NCI-H345 (cell line): ENCODE data around the gene LHFPL4.

Source experiments
- DNase-seq: peaks from one replicate; lab custom pipeline; 2025; lab: John Stamatoyannopoulos, UW

LHFPL4 gene

GRCh38 chr3:9473496-9474065 is 80.0 kb downstream of the LHFPL4 start:
- no peak for DNase-seq

- DNase-seq: no peak
Measured at GRCh38 chr3:9469986-9470385, 83.6 kb downstream of the LHFPL4 start.

- no peak for DNase-seq
Measured at GRCh38 chr3:9468460-9468859, 85.2 kb downstream of the LHFPL4 start.

GRCh38 chr3:9467451-9467850 is 86.2 kb downstream of the LHFPL4 start:
- no peak for DNase-seq

- no peak for DNase-seq
Measured at GRCh38 chr3:9455596-9456131, 98.0 kb downstream of the LHFPL4 start.

- no peak for DNase-seq
Measured at GRCh38 chr3:9452417-9452816, 101.2 kb downstream of the LHFPL4 start.

- DNase-seq: no peak
Measured at GRCh38 chr3:9450991-9451390, 102.6 kb downstream of the LHFPL4 start.

- no peak for DNase-seq
Measured at GRCh38 chr3:9450126-9450525, 103.5 kb downstream of the LHFPL4 start.

GRCh38 chr3:9448643-9449042 is 105.0 kb downstream of the LHFPL4 start:
- DNase-seq: no peak
